ENCODE results near the gene AGRP.
A peak's percentile ranks its signal among the peaks of the same experiment; 100 is the strongest.
"Not testable (repeated sequence)": the region's sequence is repeated elsewhere in the genome, so short reads cannot be mapped to it uniquely, and the experiment has no call there.

AGRP gene

GRCh38 chr16:67504031-67505021 lies 21.0 kb upstream of the AGRP start:
- DNase-seq = peak; percentile 88

- DNase-seq = no peak
Measured at GRCh38 chr16:67499106-67499505, 15.8 kb upstream of the AGRP start.

- DNase-seq = peak; percentile 85
Measured at GRCh38 chr16:67490335-67491096, 7.2 kb upstream of the AGRP start.

- no peak for DNase-seq
Measured at GRCh38 chr16:67489401-67490083, 6.2 kb upstream of the AGRP start.

- not testable (repeated sequence) for DNase-seq
Measured at GRCh38 chr16:67487561-67487960, 4.2 kb upstream of the AGRP start.

GRCh38 chr16:67486805-67487204 lies 3.5 kb upstream of the AGRP start:
- peak; percentile 64 for DNase-seq

- no peak for DNase-seq
Measured at GRCh38 chr16:67483731-67484525, 581 bp upstream of the AGRP start.

GRCh38 chr16:67482233-67482924 lies 968 bp downstream of the AGRP start:
- no peak for DNase-seq

GRCh38 chr16:67481561-67482232 lies 1.6 kb downstream of the AGRP start:
- peak; percentile 33 for DNase-seq

- DNase-seq = peak; percentile 100
Measured at GRCh38 chr16:67480833-67481560, 2.4 kb downstream of the AGRP start, which contains the start of gene ATP6V0D1. TSS of gene ATP6V0D1 (minus strand) at chr16:67481157. CDS start at chr16:67481086, 71 bp downstream.

GRCh38 chr16:67477960-67478554 lies 5.3 kb downstream of the AGRP start:
- DNase-seq = no peak

- DNase-seq = peak; percentile 39
Measured at GRCh38 chr16:67474551-67475455, 8.5 kb downstream of the AGRP start.

GRCh38 chr16:67471758-67472384 lies 11.5 kb downstream of the AGRP start:
- DNase-seq = no peak

- DNase-seq = no peak
Measured at GRCh38 chr16:67470359-67470758, 13.0 kb downstream of the AGRP start.

GRCh38 chr16:67468731-67469130 lies 14.6 kb downstream of the AGRP start:
- no peak for DNase-seq

GRCh38 chr16:67466581-67466980 lies 16.8 kb downstream of the AGRP start:
- DNase-seq = no peak

- DNase-seq = no peak
Measured at GRCh38 chr16:67464565-67464964, 18.8 kb downstream of the AGRP start.

- DNase-seq = no peak
Measured at GRCh38 chr16:67463691-67464090, 19.7 kb downstream of the AGRP start.
